ENCODE data around the gene PYGO1. TPM values are rescaled to one million over a fixed set of nuclear protein-coding genes. Genes with fewer than 3 reads are reported as not detected.
"Not testable (repeated sequence)": the region's sequence is repeated elsewhere in the genome, so short reads cannot be mapped to it uniquely, and the experiment has no call there.

PYGO1 gene
- total RNA-seq, 1 donor from 2014 or later = 14.9 TPM

DNA sequence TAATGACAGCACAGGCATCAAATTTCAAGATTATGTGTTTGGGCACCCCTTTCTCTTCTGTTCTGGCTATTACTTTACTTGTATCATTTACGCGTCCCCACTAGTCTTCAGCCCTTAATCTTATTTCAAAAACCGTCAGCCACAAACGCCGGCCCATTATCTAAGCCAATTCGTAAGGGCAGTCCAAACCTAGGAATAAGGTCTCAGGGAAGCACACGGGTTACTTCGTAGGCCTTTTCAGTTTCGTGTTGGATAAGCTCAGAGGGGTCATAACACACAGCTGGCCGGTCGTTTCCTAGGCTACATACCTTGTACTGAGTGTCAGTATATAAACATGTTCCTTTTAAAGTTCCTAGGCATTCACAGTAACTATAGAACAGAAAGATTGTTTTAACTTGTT lies 75.0 kb downstream of the PYGO1 start:
- no peak for DNase-seq (ENCODE audit: low spot score)

DNA sequence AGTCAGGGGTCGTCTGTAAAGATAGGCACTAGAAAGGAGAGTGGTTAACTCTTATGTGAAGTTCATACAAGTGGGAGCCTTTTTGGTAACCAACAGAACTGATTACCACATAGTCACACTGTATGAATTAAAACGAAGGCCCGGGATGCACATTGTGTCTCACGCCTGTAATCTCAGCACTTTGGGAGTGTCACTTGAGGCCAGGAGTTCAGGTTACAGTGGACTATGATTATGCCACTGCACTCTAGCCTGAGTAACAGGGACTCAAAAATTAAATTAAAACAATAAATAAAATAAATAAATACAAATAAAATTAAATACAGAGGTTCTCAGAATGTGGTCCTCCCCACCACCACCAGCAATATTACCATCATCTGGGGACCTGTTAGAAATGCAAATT lies 80.6 kb downstream of the PYGO1 start:
- DNase-seq (ENCODE audit: low spot score) = no peak

DNA sequence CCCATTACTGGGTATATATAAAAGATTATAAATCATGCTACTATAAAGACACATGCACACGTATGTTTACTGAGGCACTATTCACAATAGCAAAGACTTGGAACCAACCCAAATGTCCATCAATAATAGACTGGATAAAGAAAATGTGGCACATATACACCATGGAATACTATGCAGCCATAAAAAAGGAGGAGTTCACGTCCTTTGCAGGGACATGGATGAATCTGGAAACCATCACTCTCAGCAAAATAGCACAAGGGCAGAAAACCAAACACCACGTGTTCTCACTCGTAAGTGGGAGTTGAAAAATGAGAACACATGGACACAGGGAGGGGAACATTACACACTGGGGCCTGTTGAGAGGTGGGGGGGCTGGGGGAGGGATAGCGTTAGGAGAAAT lies 82.7 kb downstream of the PYGO1 start:
- not testable (repeated sequence) for DNase-seq (ENCODE audit: low spot score)

DNA sequence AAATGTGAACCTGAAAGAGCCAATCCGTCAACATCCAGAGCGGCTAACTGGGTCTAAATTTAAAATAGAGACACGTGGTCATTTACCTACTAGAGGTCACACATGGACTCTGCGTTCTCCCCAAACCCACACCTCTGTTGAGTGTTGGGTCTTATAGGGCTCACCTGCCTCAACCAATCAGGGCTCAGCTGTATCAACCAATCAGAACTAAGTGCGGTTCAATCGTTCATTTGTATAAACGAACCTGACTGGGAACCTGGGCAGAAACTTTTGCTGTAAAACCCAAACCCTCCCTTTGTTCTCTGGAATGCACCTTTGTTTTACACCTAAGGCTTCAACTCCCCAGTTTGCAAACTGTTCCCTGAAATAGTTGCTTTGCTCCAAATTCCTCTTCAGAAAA lies 89.0 kb downstream of the PYGO1 start:
- no peak for DNase-seq (ENCODE audit: low spot score)

DNA sequence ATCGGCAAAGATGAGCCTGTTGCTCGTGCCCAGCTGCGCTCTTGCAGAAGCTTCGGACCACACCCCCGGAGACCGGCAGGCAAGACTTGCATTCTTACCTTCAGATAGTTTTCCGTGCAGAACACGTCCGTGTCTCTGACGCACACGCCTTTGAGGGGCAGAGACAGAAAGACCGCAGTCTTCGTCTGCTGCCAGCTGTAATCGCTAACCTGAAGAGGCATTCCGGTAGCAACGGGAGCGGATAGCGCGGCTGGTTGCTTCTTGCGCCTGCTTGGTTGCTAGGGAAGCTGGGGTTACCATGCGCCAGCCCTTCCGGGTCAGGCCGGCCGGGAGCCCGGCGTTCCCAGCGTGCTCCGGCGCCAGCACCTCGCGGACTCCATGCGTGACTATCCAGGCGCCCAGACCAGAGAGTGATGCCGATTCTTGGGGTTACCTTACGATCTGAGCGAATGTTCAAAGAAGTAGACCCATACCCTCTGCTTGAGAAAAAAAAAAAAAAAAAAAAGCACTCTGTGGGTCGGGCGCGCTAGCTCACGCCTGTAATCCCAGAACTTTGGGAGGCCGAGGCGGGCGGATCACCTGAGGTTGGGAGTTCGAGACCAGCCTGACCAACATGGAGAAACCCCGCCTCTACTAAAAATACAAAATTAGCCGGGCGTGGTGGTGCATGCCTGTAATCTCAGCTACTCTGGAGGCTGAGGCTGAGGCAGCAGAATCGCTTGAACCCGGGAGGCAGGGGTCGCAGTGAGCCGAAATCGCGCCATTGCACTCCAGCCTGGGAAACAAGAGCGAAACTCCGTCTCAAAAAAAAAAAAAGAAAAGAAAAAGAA lies 89.8 kb downstream of the PYGO1 start:
- DNase-seq (ENCODE audit: low spot score) = peak; percentile 90

DNA sequence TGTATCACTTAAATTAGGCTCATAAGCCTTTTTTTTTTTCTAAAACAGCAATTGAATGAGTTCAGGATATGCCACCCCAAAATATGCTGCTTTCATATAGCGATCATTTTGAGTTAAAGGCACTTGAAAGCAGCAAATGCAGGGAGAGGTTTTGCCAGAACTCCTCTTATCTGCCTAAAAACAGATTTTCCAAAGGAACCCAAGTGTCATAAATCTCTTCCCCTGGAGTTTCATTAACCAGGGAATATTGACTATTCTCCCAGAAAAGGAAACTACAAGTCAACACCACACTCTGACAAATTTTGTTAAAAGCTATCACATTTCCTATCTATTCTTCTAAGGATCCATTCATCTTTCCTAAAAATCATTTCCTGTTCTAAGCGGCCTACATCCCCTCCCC lies 91.4 kb downstream of the PYGO1 start:
- no peak for DNase-seq (ENCODE audit: low spot score)

DNA sequence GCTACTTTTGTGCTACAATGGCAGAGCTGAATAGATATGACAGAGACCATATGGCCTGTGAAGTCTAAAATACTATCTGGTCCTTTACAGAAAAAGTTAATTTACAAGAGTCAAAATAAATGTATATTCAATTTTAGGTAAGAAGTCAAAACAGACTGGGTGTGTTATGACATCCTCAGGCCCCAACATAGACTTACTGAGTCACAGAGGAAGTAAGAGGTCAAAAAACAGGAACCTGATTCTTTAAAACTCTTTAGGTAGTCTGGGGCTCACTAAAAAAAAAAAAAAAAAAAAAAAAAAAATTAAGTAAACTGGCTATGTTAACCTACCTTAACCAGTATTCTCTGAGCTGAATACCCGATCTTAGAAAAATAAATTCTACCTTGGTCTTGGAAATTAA lies 93.2 kb downstream of the PYGO1 start:
- DNase-seq (ENCODE audit: low spot score) = no peak

DNA sequence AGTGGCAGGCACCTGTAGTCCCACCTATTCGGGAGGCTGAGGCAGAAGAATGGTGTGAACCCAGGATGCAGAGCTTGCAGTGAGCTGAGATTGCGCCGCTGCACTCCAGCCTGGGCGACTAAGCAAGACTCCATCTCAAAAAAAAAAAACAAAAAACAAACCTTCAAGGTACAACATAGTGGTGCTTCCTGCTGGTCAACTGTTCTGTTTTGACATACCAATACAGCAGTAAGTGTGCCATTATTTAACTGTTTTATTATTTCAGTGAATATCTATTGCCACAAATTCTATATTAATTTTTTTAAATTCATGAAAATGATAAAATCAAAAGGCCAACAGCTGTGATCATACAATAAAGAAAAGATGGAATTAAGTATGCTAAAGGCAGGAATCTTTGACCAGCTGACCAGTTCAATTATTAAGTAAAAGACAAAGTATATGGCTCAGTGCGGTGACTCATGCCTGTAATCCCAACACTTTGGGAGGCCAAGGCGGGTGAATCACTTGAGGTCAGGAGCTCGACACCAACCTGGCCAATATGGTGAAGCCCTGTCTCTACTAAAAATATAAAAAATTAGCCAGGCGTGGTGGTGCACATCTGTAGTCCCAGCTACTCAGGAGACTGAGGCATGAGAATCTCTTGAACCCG lies 99.1 kb downstream of the PYGO1 start:
- not testable (repeated sequence) for DNase-seq (ENCODE audit: low spot score)

Other genes starting within 250 kb of the PYGO1 start
- 27.7 TPM for gene CCPG1, start 180.0 kb downstream of the PYGO1 start, total RNA-seq (ENCODE audit: insufficient read depth, low replicate concordance)
- not detected for gene PIERCE2, start 179.8 kb downstream of the PYGO1 start, total RNA-seq (ENCODE audit: insufficient read depth, low replicate concordance)
- not detected for gene DNAAF4, start 80.1 kb downstream of the PYGO1 start, total RNA-seq (ENCODE audit: insufficient read depth, low replicate concordance)
- 16.4 TPM for gene PRTG, start 154.8 kb upstream of the PYGO1 start, total RNA-seq (ENCODE audit: insufficient read depth, low replicate concordance)

All from umbilical cord (tissue), 2 donors.